ENCODE data around the gene UBE2E3. TPM values are rescaled to one million over a fixed set of nuclear protein-coding genes. Genes with fewer than 3 reads are reported as not detected.

The UBE2E3 gene
- total and polyA plus RNA-seq, 2 experiments from 2014 or later = 111 to 112 TPM

GRCh38 chr2:181051861-181052522 is 71.6 kb downstream of the UBE2E3 start:
- H3K27ac ChIP-seq (ENCODE audit: low read depth) = no peak overlapping the region
- H3K36me3 ChIP-seq (ENCODE audit: insufficient read depth) = no peaks in the 10 kb centered on the region
- H3F3A ChIP-seq (replicated peaks; ENCODE audit: low read depth) = no peaks in the 10 kb centered on the region
- no peak for DNase-seq (ENCODE audit: low spot score)
- H3K9me2 ChIP-seq (ENCODE audit: insufficient read depth) = no peaks in the 10 kb centered on the region
- TF ChIP-seq ZNF331 (CRISPR knock-in tag; IDR thresholded peaks at IDR 0.05; ENCODE audit: low read depth) = no peak
- no peak for TF ChIP-seq EZH2phosphoT487 (IDR thresholded peaks at IDR 0.05; ENCODE audit: unreplicated experiment)
- no peak for TF ChIP-seq CTCF (conservative IDR thresholded peaks at IDR 0.05; ENCODE audit: low read depth in 2 of 2)
- TF ChIP-seq POLR2AphosphoS5 (IDR thresholded peaks at IDR 0.05; ENCODE audit: low read depth) = no peak
- TF ChIP-seq ZNF462 (CRISPR knock-in tag; IDR thresholded peaks at IDR 0.05) = no peak
- TF ChIP-seq CREB1 (CRISPR knock-in tag; IDR thresholded peaks at IDR 0.05; ENCODE audit: low read depth) = no peak
- no peak for TF ChIP-seq ETS1 (IDR thresholded peaks at IDR 0.05)
- TF ChIP-seq NANOG (IDR thresholded peaks at IDR 0.05; ENCODE audit: borderline replicate concordance) = no peak
- no peak for TF ChIP-seq EZH2 (IDR thresholded peaks at IDR 0.05; ENCODE audit: low read depth, unreplicated experiment)
- TF ChIP-seq ZNF114 (CRISPR knock-in tag; IDR thresholded peaks at IDR 0.05) = no peak
- TF ChIP-seq REST (IDR thresholded peaks at IDR 0.05; ENCODE audit: unreplicated experiment) = no peak
- no peak for TF ChIP-seq STAT1 (IDR thresholded peaks at IDR 0.05; ENCODE audit: unreplicated experiment)
- no peak for TF ChIP-seq JUNB (IDR thresholded peaks at IDR 0.05; ENCODE audit: unreplicated experiment)
- H3K4me3 ChIP-seq = no peak overlapping the region
- Mint-ChIP-seq H3K27me3 (ENCODE audit: insufficient read depth, low read depth, poor library complexity) (no peaks in the 10 kb centered on the region), H3K27ac (no peak overlapping the region), H3K36me3 (ENCODE audit: low read depth) (peaks cover 11% of the 10 kb centered on the region; the same call in 2 of the 3 replicates), H3K4me3 (no peak overlapping the region), H3K9me3 (no peaks in the 10 kb centered on the region), H3K4me1 (peaks cover 31% of the 10 kb centered on the region)
- H3K4me2 ChIP-seq = no peak overlapping the region
- no peaks in the 10 kb centered on the region for H3K27me3 ChIP-seq (ENCODE audit: insufficient read depth)
- 0 out of 2 replicates have a peak, but pooled peaks cover 6% of the 10 kb centered on the region for H4K20me1 ChIP-seq (replicated peaks; ENCODE audit: insufficient read depth)
- peaks cover 89% of the 10 kb centered on the region for H3K79me2 ChIP-seq (replicated peaks; ENCODE audit: insufficient read depth)
- no peak for ATAC-seq
- no peak overlapping the region for H2AFZ ChIP-seq
- peaks cover 22% of the 10 kb centered on the region for H3K4me1 ChIP-seq (ENCODE audit: insufficient read depth)

Measured in GM23338 (cell line).